ENCODE data around the gene PLXNA2. TPM values are rescaled to one million over a fixed set of nuclear protein-coding genes. Genes with fewer than 3 reads are reported as not detected.

PLXNA2 gene
- total and polyA plus RNA-seq, 2 donors (not counting 3 experiments of a cell fraction or from before 2014, with no cell fraction given) = 42.6 to 229 TPM

DNA sequence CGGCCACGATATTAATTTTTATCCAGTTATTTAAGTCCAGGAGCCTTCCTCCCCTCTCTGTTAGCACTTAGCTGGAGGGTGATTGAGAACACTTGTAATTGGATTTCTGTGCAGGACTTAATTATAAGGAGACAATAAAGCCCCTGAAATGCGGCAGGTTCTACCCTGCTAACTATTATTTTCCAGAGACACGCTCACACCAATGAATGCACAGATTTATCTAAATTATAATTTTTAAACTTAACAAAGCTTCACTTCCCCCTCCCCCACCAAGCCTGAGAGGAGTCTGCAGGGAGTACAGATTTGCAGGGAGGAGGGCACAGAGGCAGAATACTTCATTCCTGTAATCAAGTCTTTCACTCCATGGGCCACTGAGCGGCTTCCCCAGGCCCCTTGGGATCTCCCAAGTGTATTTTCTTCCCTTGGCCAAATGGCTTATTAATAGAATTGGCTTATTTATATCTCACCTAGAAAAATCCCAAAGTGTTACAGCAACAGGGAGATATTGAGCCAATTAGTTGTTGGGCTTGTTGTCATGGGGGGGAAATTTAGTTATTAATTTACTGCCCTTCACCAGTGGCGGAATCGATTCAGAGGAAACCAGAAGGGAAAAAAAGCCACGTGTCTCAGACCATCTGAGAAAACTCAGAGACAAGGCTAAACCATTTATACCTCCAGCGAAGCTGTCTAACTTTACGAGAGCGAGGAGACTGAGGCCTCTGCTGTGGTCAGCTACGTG lies 234.3 kb downstream of the PLXNA2 start:
- H3K27me3 ChIP-seq (ENCODE audit: control insufficient read depth in 2 of 2, insufficient read depth in 2 of 2, low read length in 2 of 2) = no peaks in the 10 kb centered on the region
- POLR2A ChIA-PET = no interaction called here
- no peaks in the 10 kb centered on the region for H3K36me3 ChIP-seq (ENCODE audit: control insufficient read depth in 2 of 2, extremely low read depth in 1 of 2, insufficient read depth in 2 of 2, low read length in 2 of 2)
- H3K9ac ChIP-seq (replicated peaks; ENCODE audit: extremely low read depth, insufficient read depth, low read length) = no peak overlapping the region
- H3K9me1 ChIP-seq (replicated peaks; ENCODE audit: control insufficient read depth, extremely low read depth, insufficient read depth, low read length) = no peaks in the 10 kb centered on the region
- CTCF ChIA-PET = interaction anchor here (0.9 to 3.5 kb wide), 4 partner anchors 12 to 141 kb away, joined by 3 to 20 read pairs (median 3); no protein-coding TSS in a partner anchor
- no peaks in the 10 kb centered on the region for H3K79me2 ChIP-seq (ENCODE audit: control insufficient read depth, insufficient read depth, low read length)
- TF ChIP-seq GATA2 (IDR thresholded peaks at IDR 0.05; ENCODE audit: insufficient read depth, insufficient read length, low read depth, low read length) (no peak), CTCF (IDR thresholded peaks at IDR 0.05; ENCODE audit: extremely low read depth in 1 of 2, insufficient read depth in 1 of 2, low read depth in 1 of 2, low read length in 2 of 2) (no peak), MYC (IDR thresholded peaks at IDR 0.05; ENCODE audit: low read depth, low read length) (no peak), JUN (IDR thresholded peaks at IDR 0.05; ENCODE audit: borderline replicate concordance, insufficient read depth, insufficient read length, low read depth) (no peak), EZH2 (IDR thresholded peaks at IDR 0.05; ENCODE audit: borderline replicate concordance, low read depth, low read length, severe bottlenecking) (no peak), FOS (IDR thresholded peaks at IDR 0.05; ENCODE audit: borderline replicate concordance, insufficient read depth, low read length) (no peak)
- TF ChIP-seq, protein P1, sequence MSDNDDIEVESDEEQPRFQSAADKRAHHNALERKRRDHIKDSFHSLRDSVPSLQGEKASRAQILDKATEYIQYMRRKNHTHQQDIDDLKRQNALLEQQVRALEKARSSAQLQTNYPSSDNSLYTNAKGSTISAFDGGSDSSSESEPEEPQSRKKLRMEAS (IDR thresholded peaks at IDR 0.05; ENCODE audit: insufficient read depth, insufficient read length) = no peak
- BruUV-seq (replicated peaks) = no TSS peak
- intact Hi-C loops (cut with micrococcal nuclease) (no loop called here), dilution Hi-C loops (cut with MboI; ENCODE audit: extremely low pct_ligation_motif_present, low sequenced_read_pairs) (no loop called here)
- no peak overlapping the region for H2AFZ ChIP-seq (ENCODE audit: low read depth, low read length)
- no peaks in the 10 kb centered on the region for H3K9me3 ChIP-seq (replicated peaks; ENCODE audit: control insufficient read depth, insufficient read depth, low read length)
- H3K27ac ChIP-seq (ENCODE audit: insufficient read depth, low read depth, low read length) = no peak overlapping the region
- peaks cover 7% of the 10 kb centered on the region for H3K4me1 ChIP-seq (ENCODE audit: control insufficient read depth, extremely low read depth, insufficient read depth, low read length)
- DNase-seq (ENCODE audit: low read depth, low spot score) (no peak), FAIRE-seq (no peak)
- H4K20me1 ChIP-seq (replicated peaks; ENCODE audit: control insufficient read depth, extremely low read depth, insufficient read depth, low read length) = no peaks in the 10 kb centered on the region
- no peak overlapping the region for H3K4me3 ChIP-seq (replicated peaks in 1 of 3; ENCODE audit: insufficient read depth in 1 of 3, low read depth in 1 of 3, low read length in 3 of 3)
- H3K4me2 ChIP-seq (ENCODE audit: insufficient read depth, low read length) = no peak overlapping the region
